GM23338 (cell line): ENCODE data around the gene LRRC39.

Experiments used
- CREB1 ChIP-seq: fragments of 250-450 bp; sonication (Bioruptor Pico); IDR thresholded peaks from 2 replicates; pipeline ENCODE4 v1.5.0; 2020; ENCODE audit warnings: low read depth, mild to moderate bottlenecking, moderate library complexity
- EZH2 ChIP-seq: fragments of 200-600 bp; sonication (generic); IDR thresholded peaks from one replicate; pipeline ENCODE4 v1.8.0; 2017; ENCODE audit warnings: antibody characterized with exemption, mild to moderate bottlenecking, low read depth; ENCODE audit not compliant: unreplicated experiment
- EZH2phosphoT487 ChIP-seq: fragments of 200-600 bp; sonication (generic); IDR thresholded peaks from one replicate; pipeline ENCODE4 v1.8.1; 2018; ENCODE audit warnings: antibody characterized with exemption; ENCODE audit not compliant: unreplicated experiment
- JUNB ChIP-seq: IDR thresholded peaks from one replicate; pipeline ENCODE4 v1.6.1; 2016; ENCODE audit warnings: antibody characterized with exemption; ENCODE audit not compliant: unreplicated experiment
- NANOG ChIP-seq: IDR thresholded peaks from 2 replicates; pipeline ENCODE4 v1.6.1; 2016; ENCODE audit warnings: antibody characterized with exemption, borderline replicate concordance
- POLR2AphosphoS5 ChIP-seq: IDR thresholded peaks from 2 replicates; pipeline ENCODE4 v1.6.1; 2016; ENCODE audit warnings: antibody characterized with exemption, low read depth
- STAT1 ChIP-seq: IDR thresholded peaks from one replicate; pipeline ENCODE4 v1.6.1; 2016; ENCODE audit warnings: antibody characterized with exemption; ENCODE audit not compliant: unreplicated experiment
- ZNF114 ChIP-seq: fragments of 250-450 bp; sonication (Bioruptor Pico); IDR thresholded peaks from 2 replicates; pipeline ENCODE4 v1.5.0; 2020; ENCODE audit warnings: mild to moderate bottlenecking, moderate library complexity
- ZNF331 ChIP-seq: fragments of 250-450 bp; sonication (Bioruptor Pico); IDR thresholded peaks from 2 replicates; pipeline ENCODE4 v1.5.0; 2020; ENCODE audit warnings: low read depth, mild to moderate bottlenecking, moderate library complexity
- TF ChIP-seq, protein P1 (sequence below), 2 experiments: fragments of 200-600 bp in 1 of 2; sonication (generic) in 1 of 2; conservative IDR thresholded peaks; 2 replicates each; pipeline versions ENCODE4 v1.5.1 to v1.6.1; 2016 to 2017; ENCODE audit warnings: antibody characterized with exemption in 2 of 2, low read depth in 2 of 2, mild to moderate bottlenecking in 2 of 2, moderate library complexity in 1 of 2
- TF ChIP-seq, protein P2 (sequence below): IDR thresholded peaks from one replicate; pipeline ENCODE4 v1.6.1; 2018; ENCODE audit warnings: antibody characterized with exemption; ENCODE audit not compliant: unreplicated experiment
- TF ChIP-seq, protein P3 (sequence below): IDR thresholded peaks from 2 replicates; pipeline ENCODE4 v1.6.1; 2016; ENCODE audit warnings: antibody characterized with exemption
- TF ChIP-seq, protein P4 (sequence below): fragments of 250-450 bp; sonication (Bioruptor Pico); IDR thresholded peaks from 2 replicates; pipeline ENCODE4 v1.5.0; 2020; ENCODE audit warnings: mild to moderate bottlenecking, moderate library complexity

DNA sequence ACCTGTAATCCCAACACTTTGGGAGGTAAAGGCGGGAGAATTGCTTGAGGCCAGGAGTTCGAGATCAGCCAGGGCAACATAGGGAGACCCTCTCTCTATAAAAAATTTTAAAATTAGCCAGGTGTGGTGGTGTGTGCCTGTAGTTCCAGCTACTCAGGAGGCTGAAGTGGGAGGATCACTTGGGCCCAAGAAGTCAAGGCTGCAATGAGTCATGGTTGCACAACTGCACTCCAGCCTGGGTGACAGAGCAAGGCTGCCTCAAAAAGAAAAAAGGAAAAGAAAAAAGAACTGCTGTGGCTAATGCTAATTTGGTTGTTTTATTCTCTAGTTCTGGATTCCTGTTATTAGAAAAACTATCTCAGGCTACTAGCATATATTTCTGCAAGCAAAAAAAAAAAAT is 41.8 kb upstream of the LRRC39 start:
- TF ChIP-seq POLR2AphosphoS5 (no peak), EZH2 (no peak), CREB1 (no peak), ZNF331 (no peak), EZH2phosphoT487 (no peak), NANOG (no peak), JUNB (no peak), ZNF114 (CRISPR knock-in tag) (no peak), STAT1 (no peak)
- TF ChIP-seq, protein P1, sequence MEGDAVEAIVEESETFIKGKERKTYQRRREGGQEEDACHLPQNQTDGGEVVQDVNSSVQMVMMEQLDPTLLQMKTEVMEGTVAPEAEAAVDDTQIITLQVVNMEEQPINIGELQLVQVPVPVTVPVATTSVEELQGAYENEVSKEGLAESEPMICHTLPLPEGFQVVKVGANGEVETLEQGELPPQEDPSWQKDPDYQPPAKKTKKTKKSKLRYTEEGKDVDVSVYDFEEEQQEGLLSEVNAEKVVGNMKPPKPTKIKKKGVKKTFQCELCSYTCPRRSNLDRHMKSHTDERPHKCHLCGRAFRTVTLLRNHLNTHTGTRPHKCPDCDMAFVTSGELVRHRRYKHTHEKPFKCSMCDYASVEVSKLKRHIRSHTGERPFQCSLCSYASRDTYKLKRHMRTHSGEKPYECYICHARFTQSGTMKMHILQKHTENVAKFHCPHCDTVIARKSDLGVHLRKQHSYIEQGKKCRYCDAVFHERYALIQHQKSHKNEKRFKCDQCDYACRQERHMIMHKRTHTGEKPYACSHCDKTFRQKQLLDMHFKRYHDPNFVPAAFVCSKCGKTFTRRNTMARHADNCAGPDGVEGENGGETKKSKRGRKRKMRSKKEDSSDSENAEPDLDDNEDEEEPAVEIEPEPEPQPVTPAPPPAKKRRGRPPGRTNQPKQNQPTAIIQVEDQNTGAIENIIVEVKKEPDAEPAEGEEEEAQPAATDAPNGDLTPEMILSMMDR (conservative IDR thresholded peaks at IDR 0.05; ENCODE audit: low read depth in 2 of 2) = no peak
- TF ChIP-seq, protein P2, sequence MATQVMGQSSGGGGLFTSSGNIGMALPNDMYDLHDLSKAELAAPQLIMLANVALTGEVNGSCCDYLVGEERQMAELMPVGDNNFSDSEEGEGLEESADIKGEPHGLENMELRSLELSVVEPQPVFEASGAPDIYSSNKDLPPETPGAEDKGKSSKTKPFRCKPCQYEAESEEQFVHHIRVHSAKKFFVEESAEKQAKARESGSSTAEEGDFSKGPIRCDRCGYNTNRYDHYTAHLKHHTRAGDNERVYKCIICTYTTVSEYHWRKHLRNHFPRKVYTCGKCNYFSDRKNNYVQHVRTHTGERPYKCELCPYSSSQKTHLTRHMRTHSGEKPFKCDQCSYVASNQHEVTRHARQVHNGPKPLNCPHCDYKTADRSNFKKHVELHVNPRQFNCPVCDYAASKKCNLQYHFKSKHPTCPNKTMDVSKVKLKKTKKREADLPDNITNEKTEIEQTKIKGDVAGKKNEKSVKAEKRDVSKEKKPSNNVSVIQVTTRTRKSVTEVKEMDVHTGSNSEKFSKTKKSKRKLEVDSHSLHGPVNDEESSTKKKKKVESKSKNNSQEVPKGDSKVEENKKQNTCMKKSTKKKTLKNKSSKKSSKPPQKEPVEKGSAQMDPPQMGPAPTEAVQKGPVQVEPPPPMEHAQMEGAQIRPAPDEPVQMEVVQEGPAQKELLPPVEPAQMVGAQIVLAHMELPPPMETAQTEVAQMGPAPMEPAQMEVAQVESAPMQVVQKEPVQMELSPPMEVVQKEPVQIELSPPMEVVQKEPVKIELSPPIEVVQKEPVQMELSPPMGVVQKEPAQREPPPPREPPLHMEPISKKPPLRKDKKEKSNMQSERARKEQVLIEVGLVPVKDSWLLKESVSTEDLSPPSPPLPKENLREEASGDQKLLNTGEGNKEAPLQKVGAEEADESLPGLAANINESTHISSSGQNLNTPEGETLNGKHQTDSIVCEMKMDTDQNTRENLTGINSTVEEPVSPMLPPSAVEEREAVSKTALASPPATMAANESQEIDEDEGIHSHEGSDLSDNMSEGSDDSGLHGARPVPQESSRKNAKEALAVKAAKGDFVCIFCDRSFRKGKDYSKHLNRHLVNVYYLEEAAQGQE = no peak
- TF ChIP-seq, protein P3, sequence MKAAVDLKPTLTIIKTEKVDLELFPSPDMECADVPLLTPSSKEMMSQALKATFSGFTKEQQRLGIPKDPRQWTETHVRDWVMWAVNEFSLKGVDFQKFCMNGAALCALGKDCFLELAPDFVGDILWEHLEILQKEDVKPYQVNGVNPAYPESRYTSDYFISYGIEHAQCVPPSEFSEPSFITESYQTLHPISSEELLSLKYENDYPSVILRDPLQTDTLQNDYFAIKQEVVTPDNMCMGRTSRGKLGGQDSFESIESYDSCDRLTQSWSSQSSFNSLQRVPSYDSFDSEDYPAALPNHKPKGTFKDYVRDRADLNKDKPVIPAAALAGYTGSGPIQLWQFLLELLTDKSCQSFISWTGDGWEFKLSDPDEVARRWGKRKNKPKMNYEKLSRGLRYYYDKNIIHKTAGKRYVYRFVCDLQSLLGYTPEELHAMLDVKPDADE = no peak
- TF ChIP-seq, protein P4, sequence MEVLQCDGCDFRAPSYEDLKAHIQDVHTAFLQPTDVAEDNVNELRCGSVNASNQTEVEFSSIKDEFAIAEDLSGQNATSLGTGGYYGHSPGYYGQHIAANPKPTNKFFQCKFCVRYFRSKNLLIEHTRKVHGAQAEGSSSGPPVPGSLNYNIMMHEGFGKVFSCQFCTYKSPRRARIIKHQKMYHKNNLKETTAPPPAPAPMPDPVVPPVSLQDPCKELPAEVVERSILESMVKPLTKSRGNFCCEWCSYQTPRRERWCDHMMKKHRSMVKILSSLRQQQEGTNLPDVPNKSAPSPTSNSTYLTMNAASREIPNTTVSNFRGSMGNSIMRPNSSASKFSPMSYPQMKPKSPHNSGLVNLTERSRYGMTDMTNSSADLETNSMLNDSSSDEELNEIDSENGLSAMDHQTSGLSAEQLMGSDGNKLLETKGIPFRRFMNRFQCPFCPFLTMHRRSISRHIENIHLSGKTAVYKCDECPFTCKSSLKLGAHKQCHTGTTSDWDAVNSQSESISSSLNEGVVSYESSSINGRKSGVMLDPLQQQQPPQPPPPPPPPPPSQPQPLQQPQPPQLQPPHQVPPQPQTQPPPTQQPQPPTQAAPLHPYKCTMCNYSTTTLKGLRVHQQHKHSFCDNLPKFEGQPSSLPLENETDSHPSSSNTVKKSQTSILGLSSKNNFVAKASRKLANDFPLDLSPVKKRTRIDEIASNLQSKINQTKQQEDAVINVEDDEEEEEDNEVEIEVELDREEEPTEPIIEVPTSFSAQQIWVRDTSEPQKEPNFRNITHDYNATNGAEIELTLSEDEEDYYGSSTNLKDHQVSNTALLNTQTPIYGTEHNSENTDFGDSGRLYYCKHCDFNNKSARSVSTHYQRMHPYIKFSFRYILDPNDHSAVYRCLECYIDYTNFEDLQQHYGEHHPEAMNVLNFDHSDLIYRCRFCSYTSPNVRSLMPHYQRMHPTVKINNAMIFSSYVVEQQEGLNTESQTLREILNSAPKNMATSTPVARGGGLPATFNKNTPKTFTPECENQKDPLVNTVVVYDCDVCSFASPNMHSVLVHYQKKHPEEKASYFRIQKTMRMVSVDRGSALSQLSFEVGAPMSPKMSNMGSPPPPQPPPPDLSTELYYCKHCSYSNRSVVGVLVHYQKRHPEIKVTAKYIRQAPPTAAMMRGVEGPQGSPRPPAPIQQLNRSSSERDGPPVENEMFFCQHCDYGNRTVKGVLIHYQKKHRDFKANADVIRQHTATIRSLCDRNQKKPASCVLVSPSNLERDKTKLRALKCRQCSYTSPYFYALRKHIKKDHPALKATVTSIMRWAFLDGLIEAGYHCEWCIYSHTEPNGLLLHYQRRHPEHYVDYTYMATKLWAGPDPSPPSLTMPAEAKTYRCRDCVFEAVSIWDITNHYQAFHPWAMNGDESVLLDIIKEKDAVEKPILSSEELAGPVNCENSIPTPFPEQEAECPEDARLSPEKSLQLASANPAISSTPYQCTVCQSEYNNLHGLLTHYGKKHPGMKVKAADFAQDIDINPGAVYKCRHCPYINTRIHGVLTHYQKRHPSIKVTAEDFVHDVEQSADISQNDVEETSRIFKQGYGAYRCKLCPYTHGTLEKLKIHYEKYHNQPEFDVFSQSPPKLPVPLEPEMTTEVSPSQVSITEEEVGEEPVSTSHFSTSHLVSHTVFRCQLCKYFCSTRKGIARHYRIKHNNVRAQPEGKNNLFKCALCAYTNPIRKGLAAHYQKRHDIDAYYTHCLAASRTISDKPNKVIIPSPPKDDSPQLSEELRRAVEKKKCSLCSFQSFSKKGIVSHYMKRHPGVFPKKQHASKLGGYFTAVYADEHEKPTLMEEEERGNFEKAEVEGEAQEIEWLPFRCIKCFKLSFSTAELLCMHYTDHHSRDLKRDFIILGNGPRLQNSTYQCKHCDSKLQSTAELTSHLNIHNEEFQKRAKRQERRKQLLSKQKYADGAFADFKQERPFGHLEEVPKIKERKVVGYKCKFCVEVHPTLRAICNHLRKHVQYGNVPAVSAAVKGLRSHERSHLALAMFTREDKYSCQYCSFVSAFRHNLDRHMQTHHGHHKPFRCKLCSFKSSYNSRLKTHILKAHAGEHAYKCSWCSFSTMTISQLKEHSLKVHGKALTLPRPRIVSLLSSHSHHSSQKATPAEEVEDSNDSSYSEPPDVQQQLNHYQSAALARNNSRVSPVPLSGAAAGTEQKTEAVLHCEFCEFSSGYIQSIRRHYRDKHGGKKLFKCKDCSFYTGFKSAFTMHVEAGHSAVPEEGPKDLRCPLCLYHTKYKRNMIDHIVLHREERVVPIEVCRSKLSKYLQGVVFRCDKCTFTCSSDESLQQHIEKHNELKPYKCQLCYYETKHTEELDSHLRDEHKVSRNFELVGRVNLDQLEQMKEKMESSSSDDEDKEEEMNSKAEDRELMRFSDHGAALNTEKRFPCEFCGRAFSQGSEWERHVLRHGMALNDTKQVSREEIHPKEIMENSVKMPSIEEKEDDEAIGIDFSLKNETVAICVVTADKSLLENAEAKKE (CRISPR knock-in tag) = no peak
